SK-N-MC (cell line): ENCODE data around the gene XYLT2.

Source experiments
- EZH2 ChIP-seq: fragments of 200-600 bp; sonication (generic); IDR thresholded peaks from one replicate; pipeline ENCODE4 v1.6.1; 2017; ENCODE audit warnings: antibody characterized with exemption
- FOXP2 ChIP-seq: optimal IDR thresholded peaks from 2 replicates; pipeline ENCODE3; 2011; ENCODE audit warnings: mild to moderate bottlenecking, moderate library complexity; ENCODE audit not compliant: insufficient read depth; ENCODE audit errors: extremely low read length, control extremely low read depth
- POLR2AphosphoS5 ChIP-seq: IDR thresholded peaks from 2 replicates; pipeline ENCODE4 v1.6.1; 2012; ENCODE audit warnings: mild to moderate bottlenecking, low read depth, low read length, borderline replicate concordance

DNA sequence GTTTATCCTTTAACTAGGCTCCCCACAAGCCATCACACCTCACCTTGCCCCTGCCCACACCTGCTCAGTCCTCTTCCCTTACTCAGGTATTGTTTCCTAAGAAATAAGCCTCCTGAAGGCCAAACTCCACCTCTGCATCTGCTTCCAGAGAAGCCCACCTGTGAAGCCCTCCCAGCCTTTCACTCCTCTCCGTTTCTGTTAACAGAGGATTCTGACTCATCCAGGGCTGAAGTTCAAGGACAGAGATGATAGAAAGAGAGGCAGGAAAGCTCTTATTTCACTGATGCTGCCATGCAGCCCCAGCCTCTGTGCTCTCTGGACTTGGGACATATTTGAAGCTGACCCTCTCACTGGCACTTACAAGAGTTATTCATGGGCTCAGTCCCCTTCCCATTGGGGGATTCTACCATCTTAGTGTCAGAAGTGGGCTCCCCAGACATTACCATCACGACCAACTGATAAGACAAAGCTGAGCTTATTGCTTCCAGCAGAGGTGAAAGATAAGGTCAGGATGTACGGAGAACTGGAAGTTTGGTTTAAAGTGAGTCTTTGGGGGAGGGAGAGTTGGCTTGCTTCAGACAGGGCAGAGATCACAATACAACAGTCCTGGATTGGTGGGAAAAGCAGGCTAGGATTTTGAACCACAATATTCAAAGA lies 35.3 kb upstream of the XYLT2 start:
- TF ChIP-seq EZH2 (no peak), POLR2AphosphoS5 (no peak), FOXP2 (no peak)
